HG02943 (cell line): ENCODE data around the gene IKZF2.

Experiments
- ATAC-seq: cut with Tn5 transposase; IDR thresholded peaks from one replicate; pipeline ENCODE4 v1.9.1; 2021; ENCODE audit warnings: mild to moderate bottlenecking, low read depth, moderate library complexity; ENCODE audit not compliant: unreplicated experiment

IKZF2 gene

GRCh38 chr2:213156717-213157116 is 5.3 kb upstream of the IKZF2 start:
- ATAC-seq, result no peak

GRCh38 chr2:213152888-213153287 is 1.5 kb upstream of the IKZF2 start:
- no peak for ATAC-seq

- ATAC-seq, result peak; percentile 24
Measured at GRCh38 chr2:213152065-213152794, 818 bp upstream of the IKZF2 start.

GRCh38 chr2:213150315-213151097 is 906 bp downstream of the IKZF2 start:
- ATAC-seq, result no peak

- ATAC-seq, result no peak
Measured at GRCh38 chr2:213149949-213150314, 1.5 kb downstream of the IKZF2 start.

GRCh38 chr2:213149294-213149875 is 2.0 kb downstream of the IKZF2 start:
- ATAC-seq, result no peak

- no peak for ATAC-seq
Measured at GRCh38 chr2:213148572-213149261, 2.7 kb downstream of the IKZF2 start.

- ATAC-seq, result no peak
Measured at GRCh38 chr2:213147538-213147937, 3.9 kb downstream of the IKZF2 start.

GRCh38 chr2:213145715-213146242 is 5.6 kb downstream of the IKZF2 start:
- ATAC-seq, result no peak

GRCh38 chr2:213137064-213137463 is 14.3 kb downstream of the IKZF2 start:
- ATAC-seq, result no peak

- ATAC-seq, result no peak
Measured at GRCh38 chr2:213129311-213129710, 22.1 kb downstream of the IKZF2 start.

- no peak for ATAC-seq
Measured at GRCh38 chr2:213125646-213126347, 25.6 kb downstream of the IKZF2 start.

- ATAC-seq, result no peak
Measured at GRCh38 chr2:213122725-213123124, 28.7 kb downstream of the IKZF2 start.

GRCh38 chr2:213121690-213122089 is 29.7 kb downstream of the IKZF2 start:
- no peak for ATAC-seq

- ATAC-seq, result peak; percentile 69
Measured at GRCh38 chr2:213119061-213119809, 32.2 kb downstream of the IKZF2 start.

GRCh38 chr2:213108308-213108707 is 43.1 kb downstream of the IKZF2 start:
- ATAC-seq, result no peak

GRCh38 chr2:213107728-213108127 is 43.7 kb downstream of the IKZF2 start:
- no peak for ATAC-seq

- ATAC-seq, result no peak
Measured at GRCh38 chr2:213105212-213105611, 46.2 kb downstream of the IKZF2 start.

- no peak for ATAC-seq
Measured at GRCh38 chr2:213104903-213105202, 46.6 kb downstream of the IKZF2 start.
